Left lung (tissue), 10 donors: ENCODE data around the gene SOD2. TPM values are rescaled to one million over a fixed set of nuclear protein-coding genes. Genes with fewer than 3 reads are reported as not detected.

Experiments used
- ATAC-seq: fragments of 200-7000 bp; cut with Tn5 transposase; one replicate; pipeline ENCODE4 v1.9.1; 2020; ENCODE audit warnings: moderate library complexity
- DNase-seq, 4 donors: peaks; one replicate each; pipeline ENCODE4 v3.0.0-alpha.2; 2013 to 2020
- H3K27ac ChIP-seq, 2 donors: fragments of 200-600 bp; sonication (generic) in 1 of 2; one replicate each; pipeline versions ENCODE4 v1.5.0 to v1.8.0; 2020 to 2021
- H3K27me3 ChIP-seq, 2 donors: fragments of 200-600 bp; sonication (generic) in 1 of 2; one replicate each; pipeline versions ENCODE4 v1.5.0 to v1.8.0; 2020 to 2021
- H3K36me3 ChIP-seq, 2 donors: fragments of 200-600 bp; sonication (generic) in 1 of 2; one replicate each; pipeline versions ENCODE4 v1.5.0 to v1.8.0; 2020 to 2021
- H3K4me1 ChIP-seq, 2 donors: fragments of 200-600 bp; one replicate each; pipeline ENCODE4 v1.8.0; 2021
- H3K4me3 ChIP-seq, 2 donors: fragments of 200-600 bp; sonication (generic) in 1 of 2; one replicate each; pipeline versions ENCODE4 v1.5.0 to v1.8.0; 2020 to 2021; ENCODE audit warnings: mild to moderate bottlenecking in 1 of 2
- H3K9me3 ChIP-seq, 2 donors: fragments of 200-600 bp; sonication (generic) in 1 of 2; one replicate each; pipeline versions ENCODE4 v1.5.0 to v1.8.0; 2020 to 2021
- intact Hi-C, 2 donors: fragments of 100-400 bp; cut with DNase I; formaldehyde crosslinking; loops; one replicate each; pipeline versions ENCODE4 v1.11.2 to v1.14.2; 2022
- polyA plus RNA-seq, 6 donors: library from polyadenylated mRNA; unstranded; fragments of 120-200 nt; gene quantifications; one replicate each; pipeline ENCODE4 v1.2.1, GENCODE V29; 2013; ENCODE audit not compliant: insufficient read length in 6 of 6
- total RNA-seq, 2 donors: library from RNA; stranded (reverse); fragmentation: NEBNext Ultra II Directional; extraction: Animal tissue kit (Norgen Biotek cat#: 25700); gene quantifications; one replicate each; pipeline ENCODE4 v1.2.1, GENCODE V29; 2021
- TF ChIP-seq, protein P1 (sequence below), 2 donors: fragments of 200-600 bp; sonication (generic) in 1 of 2; IDR thresholded peaks; one replicate each; pipeline versions ENCODE4 v1.5.0 to v1.8.0; 2021; ENCODE audit warnings: antibody characterized with exemption in 2 of 2
- donor health status: DM: no; HTN: yes; CAD: no.
- donor health status: DM: no; HTN: no; CAD: no.

The SOD2 gene
- total and polyA plus RNA-seq, 8 donors = 83.7 to 879 (median 89.6) TPM

- intact Hi-C loops = no loop called here
- Histone ChIP-seq H3K9me3 (no peaks in the 10 kb centered on the region), H3K36me3 (peaks cover 0 to 100% of the 10 kb centered on the region in 2 donors), H3K27ac (peak overlapping the region in 1 of 2 donors; percentile 19), H3K4me3 (no peak overlapping the region), H3K4me1 (peaks cover 5 to 84% of the 10 kb centered on the region in 2 donors), H3K27me3 (no peaks in the 10 kb centered on the region)
- TF ChIP-seq, protein P1, sequence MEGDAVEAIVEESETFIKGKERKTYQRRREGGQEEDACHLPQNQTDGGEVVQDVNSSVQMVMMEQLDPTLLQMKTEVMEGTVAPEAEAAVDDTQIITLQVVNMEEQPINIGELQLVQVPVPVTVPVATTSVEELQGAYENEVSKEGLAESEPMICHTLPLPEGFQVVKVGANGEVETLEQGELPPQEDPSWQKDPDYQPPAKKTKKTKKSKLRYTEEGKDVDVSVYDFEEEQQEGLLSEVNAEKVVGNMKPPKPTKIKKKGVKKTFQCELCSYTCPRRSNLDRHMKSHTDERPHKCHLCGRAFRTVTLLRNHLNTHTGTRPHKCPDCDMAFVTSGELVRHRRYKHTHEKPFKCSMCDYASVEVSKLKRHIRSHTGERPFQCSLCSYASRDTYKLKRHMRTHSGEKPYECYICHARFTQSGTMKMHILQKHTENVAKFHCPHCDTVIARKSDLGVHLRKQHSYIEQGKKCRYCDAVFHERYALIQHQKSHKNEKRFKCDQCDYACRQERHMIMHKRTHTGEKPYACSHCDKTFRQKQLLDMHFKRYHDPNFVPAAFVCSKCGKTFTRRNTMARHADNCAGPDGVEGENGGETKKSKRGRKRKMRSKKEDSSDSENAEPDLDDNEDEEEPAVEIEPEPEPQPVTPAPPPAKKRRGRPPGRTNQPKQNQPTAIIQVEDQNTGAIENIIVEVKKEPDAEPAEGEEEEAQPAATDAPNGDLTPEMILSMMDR (IDR thresholded peaks at IDR 0.05) = no peak
- DNase-seq (no peak), ATAC-seq (no peak)
Measured at GRCh38 chr6:159682295-159682694, 10.7 kb downstream of the SOD2 start.

DNA sequence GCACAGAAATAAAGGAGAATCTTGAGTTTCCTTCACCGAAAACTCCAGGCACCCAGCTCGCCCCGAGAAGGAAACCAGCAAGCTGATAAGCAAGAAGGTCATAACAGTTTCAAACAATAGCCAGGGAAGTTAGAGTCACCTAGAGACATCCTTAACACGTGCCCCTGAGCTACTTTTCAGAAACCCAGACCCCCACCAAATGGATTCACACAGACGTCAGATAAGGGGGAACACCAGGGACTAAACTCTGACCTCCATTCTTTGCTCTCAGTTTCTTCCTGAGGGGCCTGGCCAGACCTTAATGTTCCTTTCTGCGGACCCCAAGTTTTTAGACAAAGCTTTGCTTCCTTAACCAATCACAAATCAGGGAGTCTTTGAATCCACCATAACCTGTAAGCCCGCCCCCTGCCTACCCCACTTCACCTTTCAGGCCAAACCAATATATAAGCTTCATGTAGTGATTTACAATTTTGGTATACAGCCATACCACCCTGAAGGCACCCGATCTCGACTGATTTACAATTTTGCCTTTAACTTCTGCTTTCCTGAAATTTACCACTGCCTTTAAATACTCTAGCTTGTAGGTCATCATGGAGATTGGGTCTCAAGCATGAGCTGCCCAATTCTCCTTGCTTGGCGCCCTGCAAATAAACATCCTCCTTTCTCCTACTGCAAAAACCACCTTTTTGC, 11.7 kb downstream of the SOD2 start:
- no peak overlapping the region for H3K4me3 ChIP-seq
- DNase-seq = no peak
- intact Hi-C loops = no loop called here
- H3K36me3 ChIP-seq = peaks cover 0 to 99% of the 10 kb centered on the region in 2 donors
- H3K4me1 ChIP-seq = peaks cover 5 to 74% of the 10 kb centered on the region in 2 donors
- no peaks in the 10 kb centered on the region for H3K27me3 ChIP-seq
- no peaks in the 10 kb centered on the region for H3K9me3 ChIP-seq
- H3K27ac ChIP-seq = peak overlapping the region in 1 of 2 donors; percentile 19
- ATAC-seq = no peak
- TF ChIP-seq, protein P1 (IDR thresholded peaks at IDR 0.05) = no peak

DNA sequence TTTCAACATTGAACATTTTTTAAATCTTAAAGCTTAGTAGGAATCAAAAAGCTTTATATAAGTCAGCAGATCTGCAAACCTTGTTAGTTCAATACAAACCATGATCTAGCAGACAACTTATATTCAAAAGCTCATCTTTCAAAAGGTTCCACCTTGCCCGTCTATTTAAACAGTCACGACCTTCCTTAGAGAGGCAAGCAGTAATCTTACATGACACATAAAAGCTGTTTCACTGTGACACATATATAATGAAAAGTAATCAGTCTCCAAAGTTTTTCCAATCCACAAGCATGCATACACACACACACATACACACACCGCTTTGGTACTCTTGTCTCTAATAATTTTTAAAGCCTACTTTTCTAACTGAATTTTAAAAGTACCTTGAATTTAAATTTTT, 12.9 kb downstream of the SOD2 start:
- H3K4me3 ChIP-seq = no peak overlapping the region
- ATAC-seq = peak; percentile 10
- peaks cover 0 to 87% of the 10 kb centered on the region in 2 donors for H3K36me3 ChIP-seq
- TF ChIP-seq, protein P1 (IDR thresholded peaks at IDR 0.05) = no peak
- peak overlapping the region; percentile 42 to 64 for H3K27ac ChIP-seq
- intact Hi-C loops = no loop called here
- DNase-seq = no peak
- peaks cover 5 to 64% of the 10 kb centered on the region in 2 donors for H3K4me1 ChIP-seq
- H3K27me3 ChIP-seq = no peaks in the 10 kb centered on the region
- no peaks in the 10 kb centered on the region for H3K9me3 ChIP-seq

GRCh38 chr6:159679091-159680077, 13.7 kb downstream of the SOD2 start:
- Histone ChIP-seq H3K9me3 (no peaks in the 10 kb centered on the region), H3K27ac (peak overlapping the region; percentile 42 to 64), H3K36me3 (peaks cover 0 to 80% of the 10 kb centered on the region in 2 donors), H3K4me3 (no peak overlapping the region), H3K27me3 (no peaks in the 10 kb centered on the region), H3K4me1 (peaks cover 5 to 58% of the 10 kb centered on the region in 2 donors)
- intact Hi-C loops = no loop called here
- TF ChIP-seq, protein P1 (IDR thresholded peaks at IDR 0.05) = no peak
- peak; percentile 63 for ATAC-seq
- no peak for DNase-seq

GRCh38 chr6:159678574-159678973, 14.5 kb downstream of the SOD2 start:
- TF ChIP-seq, protein P1 (IDR thresholded peaks at IDR 0.05) = no peak
- ATAC-seq = no peak
- intact Hi-C loops = no loop called here
- H3K36me3 ChIP-seq = peaks cover 0 to 71% of the 10 kb centered on the region in 2 donors
- no peaks in the 10 kb centered on the region for H3K9me3 ChIP-seq
- H3K27ac ChIP-seq = peak overlapping the region in 1 of 2 donors; percentile 64
- no peak for DNase-seq
- peaks cover 5 to 50% of the 10 kb centered on the region in 2 donors for H3K4me1 ChIP-seq
- no peaks in the 10 kb centered on the region for H3K27me3 ChIP-seq
- no peak overlapping the region for H3K4me3 ChIP-seq
